Measurements from ENCODE around the gene PIK3C2G.

PIK3C2G gene

DNA sequence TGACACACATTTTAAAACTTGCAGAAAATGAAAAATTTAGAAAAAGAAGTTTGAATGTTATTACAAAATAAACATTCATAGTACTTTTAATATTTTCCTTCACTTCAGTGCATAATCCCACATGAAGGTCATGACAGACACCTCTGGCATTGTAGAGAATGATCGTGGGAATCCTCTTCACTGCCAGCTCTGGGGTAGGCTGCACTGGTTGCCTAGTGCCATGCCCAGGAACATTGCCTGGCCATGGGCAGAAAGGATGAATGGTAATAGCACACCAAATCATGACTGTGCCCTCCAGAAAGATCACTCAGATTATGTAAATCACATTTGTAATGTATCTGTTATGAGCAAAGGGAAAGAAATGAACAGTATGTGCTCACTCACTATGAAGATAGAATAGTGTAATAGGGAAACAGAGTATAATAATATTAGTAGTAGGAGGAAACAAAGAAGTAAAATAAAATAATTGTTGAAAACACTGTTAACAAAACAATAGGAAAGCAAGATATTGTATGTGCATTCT, 314.8 kb downstream of the PIK3C2G start:
- no peak for DNase-seq

DNA sequence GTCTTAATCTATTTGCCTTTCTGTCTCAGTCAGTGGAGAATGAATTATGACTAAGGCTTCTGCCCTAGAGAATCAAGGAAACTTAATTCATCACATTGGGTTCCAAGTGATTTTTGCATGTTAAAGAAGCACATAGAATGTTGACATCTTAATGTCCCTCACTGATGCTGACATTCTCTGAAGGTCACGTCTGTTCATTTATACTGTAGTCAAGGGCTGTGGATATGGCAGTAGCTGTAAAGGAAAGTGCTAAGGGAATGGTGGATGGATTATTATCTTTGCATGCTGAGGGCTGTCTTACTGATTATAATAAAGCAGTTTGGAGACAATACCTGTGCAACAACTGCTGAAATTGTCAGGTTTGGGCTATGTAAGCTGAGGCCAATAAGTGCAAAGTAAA, 315.3 kb downstream of the PIK3C2G start:
- no peak for DNase-seq

DNA sequence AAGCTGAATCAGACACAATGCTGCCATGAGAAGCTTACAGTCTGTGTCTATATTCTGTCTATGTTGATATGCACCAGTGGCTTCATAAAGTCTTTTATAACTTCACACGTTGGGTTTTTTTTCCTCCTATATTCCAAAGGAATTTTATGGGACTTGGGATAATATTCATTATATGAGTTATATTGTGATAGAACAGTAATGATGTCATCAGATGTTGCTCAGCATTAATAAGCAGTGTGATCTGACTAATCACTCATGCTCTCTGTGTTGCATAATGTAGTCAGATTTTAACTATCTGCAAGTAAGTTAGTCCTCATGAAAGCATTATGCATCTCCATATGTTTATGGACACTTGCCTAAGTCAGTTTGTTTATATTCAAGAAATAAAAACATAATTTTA, 316.9 kb downstream of the PIK3C2G start:
- no peak for DNase-seq

DNA sequence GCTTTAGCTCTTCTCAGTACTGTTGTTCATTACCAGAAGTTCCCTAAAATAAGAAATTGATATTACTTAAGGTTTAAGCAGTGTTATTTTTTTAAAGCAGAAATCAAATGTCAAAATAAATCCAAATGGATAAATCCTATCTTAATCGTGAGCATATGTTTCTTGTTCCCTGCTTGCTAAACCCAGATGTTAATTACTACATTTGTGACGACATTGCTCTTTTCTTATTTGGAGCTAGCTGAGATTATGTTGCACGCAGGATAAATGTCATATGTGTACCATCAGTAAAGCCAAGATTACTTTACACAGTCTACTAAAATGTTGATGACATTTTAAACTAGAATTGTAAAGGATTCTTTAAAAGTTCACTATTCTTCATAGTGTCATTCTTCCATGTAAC, 319.0 kb downstream of the PIK3C2G start:
- no peak for DNase-seq

DNA sequence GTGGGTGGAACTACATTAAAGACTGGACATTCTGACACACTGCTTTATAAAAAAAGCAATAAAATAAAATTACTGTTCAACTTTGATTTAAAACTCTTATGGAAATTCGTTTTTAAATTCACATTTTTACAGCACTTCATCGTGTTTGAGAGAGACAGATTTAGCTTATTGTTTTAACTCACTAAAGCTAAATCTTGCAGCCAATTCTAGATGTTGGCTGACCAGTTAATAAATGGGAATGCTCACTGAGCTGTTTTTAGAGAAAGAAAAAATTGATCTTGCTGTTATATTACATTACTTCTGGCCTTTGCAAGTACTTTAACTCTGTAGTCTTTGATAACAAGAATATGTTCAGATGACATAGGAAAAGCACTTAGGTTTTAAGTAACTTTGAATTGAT, 319.4 kb downstream of the PIK3C2G start:
- DNase-seq, result no peak

DNA sequence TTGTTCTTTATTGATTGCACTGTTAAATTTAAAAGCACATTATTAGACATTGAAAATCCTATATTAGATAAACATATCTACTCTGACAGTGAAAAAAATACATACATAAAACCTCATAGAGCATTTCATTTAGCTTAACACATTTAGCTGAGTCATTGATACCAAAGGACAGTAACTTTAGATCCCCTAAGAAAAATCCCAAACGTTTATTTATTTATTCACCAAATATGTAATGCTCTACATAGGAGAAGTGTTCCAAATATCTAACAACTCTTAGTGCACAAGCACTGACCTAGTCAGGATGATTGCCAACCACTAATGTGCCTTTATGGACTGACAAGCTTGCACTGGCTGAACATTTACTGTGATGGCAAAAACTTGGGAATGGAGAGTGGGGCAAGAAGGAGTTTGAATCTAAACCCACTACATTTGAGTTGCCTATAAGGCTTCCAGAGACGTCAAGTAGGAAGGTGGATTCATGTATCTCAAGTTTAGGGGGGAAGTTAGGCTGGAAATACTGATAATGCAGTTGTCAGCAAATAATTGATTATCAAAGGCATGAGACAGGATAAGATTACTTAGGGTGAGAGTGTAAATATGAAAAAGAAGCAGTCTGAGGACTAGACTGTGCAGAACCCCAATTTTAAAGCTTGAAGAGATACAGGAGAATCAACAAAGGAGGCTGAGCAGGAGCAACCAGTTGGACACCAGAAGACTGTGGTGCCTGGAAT, 320.1 kb downstream of the PIK3C2G start:
- no peak for DNase-seq

DNA sequence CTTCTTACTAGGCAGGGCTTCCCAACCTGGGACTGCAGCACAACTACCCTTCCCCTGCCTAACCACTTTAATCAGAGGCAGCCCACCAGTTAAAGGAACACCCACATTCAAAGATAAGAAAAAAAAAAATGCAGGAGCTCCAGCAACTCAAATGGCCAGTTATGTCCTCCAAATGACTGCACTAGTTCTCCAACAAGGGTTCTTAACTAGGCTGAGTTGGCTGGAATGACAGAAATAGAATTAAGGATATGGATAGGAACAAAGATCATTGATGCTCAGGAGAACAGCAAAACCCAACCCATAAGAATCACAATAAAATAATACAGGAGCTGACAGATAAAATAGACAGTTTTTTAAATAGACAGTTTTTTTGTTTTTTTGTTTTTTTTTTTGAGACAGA, 322.3 kb downstream of the PIK3C2G start:
- DNase-seq, result no peak

DNA sequence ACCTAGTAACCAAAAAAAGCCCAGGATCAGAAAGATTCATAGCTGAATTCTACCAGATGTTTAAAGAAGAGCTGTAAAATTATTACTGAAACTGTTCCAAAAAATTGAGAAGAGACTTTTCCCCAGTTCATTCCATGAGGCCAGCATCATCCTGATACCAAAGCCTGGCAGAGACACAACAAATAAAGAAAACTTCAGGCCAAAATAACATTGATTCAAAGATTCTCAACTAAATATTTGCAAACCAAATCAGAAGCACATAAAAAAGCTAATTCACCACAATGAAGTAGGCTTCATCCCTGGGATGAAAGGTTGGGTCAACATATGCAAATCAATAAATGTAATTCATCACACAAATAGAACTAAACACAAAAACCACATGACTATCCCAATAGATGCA, 325.3 kb downstream of the PIK3C2G start:
- DNase-seq, result no peak

DNA sequence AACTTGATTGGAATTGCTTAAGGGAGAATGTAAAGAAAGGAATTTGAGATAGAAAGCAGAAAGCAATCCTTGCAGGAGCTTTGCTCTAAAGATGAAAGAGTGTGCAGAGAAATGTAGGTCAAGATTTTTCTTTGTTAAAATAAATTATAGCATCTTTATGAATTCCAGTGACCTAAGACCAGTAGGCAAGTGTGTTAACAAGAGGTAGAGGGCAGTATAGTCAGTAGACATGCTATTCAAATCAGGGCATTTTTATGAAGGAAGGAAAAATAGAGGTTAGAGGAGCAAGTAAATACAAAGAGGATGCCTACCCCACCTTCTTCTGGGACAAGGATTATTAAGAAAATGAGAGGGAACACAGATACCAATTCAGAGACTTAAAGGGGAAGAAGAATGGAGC, 328.0 kb downstream of the PIK3C2G start:
- no peak for DNase-seq

DNA sequence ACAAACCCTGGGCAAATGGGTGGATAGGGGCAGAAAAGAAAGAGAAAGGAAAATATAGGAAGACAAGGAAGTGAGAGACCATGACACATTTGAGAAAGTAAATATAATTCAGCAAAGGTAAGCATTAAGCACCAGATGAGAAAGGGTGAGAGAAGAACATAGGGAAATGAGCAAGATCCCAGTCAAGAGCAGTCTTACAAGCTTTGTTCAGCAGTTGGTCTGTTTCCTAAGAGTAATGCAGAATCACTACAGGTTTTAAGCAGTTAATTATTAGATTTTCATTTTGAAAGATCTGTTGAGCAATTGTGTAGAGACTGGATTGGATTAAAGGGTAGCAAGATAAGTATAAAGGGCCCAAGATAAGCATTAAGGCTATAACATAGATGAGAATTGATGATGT, 330.2 kb downstream of the PIK3C2G start:
- no peak for DNase-seq

DNA sequence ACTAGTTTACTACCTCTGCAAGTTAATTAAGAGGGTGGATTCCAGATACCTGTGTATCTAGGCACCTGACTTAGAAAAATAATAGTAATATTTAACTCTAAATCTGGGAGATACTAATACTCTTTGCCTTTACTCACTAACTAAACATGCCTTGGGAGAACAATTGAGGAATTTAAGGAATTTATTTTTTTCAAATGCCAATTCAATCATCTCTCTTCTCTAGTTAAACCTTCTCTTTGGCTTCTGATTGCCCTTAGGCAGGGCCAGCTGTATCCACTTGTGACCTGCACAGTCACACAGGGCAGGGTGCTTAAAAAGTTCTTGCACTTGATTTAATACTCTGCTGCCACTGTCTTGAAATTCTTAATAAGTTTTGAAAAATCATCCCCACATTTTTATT, 334.1 kb downstream of the PIK3C2G start:
- DNase-seq, result no peak

DNA sequence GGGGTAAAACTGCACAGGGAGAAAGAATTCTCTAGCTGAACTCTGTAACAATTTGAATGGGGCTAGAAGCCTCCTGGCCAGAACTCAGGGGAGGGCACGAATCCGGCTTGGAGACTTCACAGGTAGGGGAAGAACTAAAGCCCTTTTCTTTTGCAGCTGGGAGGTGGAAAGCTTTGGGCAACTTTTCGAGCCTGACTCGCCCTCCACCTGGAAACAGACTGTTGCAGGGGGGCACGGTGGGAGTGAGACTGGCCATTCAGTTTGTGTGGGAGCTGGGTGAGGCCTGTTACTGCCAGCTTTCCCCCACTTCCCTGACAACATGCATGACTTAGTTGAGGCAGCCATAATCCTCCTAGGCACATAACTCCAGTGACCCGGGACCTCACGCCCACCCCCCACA, 340.6 kb downstream of the PIK3C2G start:
- DNase-seq, result no peak

DNA sequence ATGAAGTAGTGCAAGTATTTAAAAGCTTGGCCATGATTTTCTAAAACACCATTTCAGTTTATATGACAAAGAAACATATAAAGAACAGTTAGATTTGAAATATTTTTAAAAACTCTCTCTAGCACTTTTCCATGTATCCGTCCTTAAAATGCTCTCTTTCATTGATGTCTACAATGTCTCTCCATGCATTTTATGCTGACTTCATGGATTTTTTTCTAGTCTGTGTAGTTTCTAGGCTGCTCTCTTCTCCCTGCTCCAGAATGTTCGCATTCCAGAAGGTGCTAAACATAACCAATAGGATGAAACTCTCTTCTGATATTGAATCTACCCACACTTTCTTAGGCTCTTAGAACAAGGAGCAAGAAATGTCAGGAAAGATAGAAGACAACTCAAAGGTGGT, 351.7 kb downstream of the PIK3C2G start:
- no peak for DNase-seq

DNA sequence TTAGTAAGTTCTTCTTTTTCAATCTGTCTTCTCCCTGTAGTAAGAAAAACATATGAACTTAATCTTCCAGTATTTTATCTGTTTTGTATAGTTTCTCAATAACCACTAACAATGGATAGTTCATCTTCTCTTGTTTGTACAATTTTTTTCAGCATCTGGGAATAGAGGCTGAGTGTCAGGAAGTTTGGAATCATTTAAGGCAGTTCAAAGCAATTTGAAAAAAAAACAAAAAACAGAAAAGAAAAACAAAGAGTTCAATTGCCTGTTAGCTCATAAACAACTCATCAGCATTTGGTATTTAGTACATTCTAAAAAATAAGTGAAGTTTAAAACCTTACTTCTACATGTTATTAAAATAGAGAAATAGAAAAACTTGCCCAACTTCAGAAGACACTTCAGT, 359.7 kb downstream of the PIK3C2G start:
- DNase-seq, result no peak

DNA sequence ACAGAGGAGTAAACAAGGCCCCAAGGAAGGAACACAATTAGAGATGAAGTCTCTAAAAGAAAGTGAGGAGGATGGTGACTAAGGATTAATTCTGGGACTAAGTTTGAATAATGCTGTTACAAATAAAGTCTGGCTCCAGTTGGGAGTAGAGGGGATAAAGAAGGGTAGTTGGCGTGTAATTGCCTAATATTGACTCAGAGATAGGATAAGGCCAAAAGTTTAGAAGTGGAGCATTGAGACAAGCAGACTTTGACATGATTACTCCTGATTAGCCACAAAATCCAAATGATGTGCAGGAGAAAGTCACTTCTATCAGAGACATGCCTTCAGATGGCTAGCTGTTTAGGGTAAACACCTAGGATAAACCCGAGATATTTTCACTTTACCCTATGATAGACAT, 368.1 kb downstream of the PIK3C2G start:
- DNase-seq, result no peak

DNA sequence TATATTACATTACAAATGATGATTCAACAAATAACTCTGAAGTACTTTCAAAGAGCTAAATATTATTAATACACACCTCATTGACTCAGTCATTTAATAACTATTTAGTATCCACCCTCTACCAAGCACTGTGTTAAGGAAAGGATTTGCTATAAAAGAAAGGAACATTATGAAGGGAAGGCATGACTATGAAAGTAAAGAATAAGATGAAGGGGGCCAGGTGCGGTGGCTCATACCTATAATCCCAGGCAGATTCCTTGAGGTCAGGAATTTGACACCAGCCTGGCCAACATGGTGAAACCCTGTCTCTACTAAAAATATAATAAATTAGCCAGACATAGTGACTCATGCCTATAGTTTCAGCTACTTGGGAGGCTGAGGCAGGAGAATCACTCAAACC, 368.6 kb downstream of the PIK3C2G start:
- no peak for DNase-seq

DNA sequence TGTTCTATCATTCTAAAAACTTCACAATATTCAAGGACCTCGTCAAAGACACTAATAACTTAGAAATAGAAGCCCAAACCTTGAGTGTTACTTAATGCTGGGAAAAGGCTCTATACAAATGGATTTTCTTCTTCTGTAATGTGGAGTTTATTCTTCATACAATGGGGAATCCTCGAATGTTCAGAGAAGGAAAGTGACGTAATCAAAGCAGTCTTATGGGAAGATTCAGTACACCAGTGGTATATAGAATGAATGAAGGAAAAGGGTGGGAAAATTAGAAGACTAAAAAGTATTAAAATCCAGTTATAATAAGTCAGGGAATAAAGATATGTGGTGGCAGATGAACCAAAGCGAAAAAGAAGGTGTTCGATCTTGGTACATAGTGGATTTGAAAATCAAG, 370.0 kb downstream of the PIK3C2G start:
- no peak for DNase-seq

DNA sequence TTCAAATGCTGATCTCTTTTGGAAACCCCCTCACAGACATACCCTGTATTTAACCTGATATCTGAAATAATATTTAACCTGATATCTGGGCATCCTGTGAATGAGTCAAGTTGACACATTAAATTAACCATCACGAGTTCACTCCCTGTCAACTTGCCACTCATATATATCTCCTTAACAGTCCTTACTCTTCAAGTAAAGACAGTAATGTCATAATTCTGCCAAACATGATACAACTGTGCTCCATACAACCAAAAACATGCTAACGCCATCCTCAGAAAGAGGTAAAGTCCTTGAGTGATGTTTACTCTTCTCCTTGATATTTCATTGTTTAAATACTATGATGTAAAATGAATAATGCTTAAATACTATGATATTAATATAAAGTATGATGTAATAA, 371.5 kb downstream of the PIK3C2G start:
- DNase-seq, result no peak

DNA sequence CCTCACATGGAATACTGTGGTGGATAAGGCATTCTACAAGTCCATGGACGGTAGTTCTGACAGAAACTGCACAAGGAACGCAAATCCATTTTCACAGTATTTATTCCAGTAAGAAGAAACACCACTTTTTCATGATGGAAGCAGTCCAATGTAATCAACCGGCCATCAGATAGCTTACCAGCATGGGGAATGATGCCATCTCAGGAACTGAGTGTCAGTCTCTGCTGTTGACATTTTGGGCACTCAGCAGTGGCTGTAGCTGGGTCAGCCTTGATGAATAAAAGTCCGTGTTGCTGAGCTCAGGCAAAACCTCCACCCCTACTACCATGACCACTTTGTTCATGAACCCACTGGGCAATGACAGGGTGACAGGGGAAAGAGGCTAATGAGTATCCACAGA, 373.1 kb downstream of the PIK3C2G start:
- DNase-seq, result no peak

DNA sequence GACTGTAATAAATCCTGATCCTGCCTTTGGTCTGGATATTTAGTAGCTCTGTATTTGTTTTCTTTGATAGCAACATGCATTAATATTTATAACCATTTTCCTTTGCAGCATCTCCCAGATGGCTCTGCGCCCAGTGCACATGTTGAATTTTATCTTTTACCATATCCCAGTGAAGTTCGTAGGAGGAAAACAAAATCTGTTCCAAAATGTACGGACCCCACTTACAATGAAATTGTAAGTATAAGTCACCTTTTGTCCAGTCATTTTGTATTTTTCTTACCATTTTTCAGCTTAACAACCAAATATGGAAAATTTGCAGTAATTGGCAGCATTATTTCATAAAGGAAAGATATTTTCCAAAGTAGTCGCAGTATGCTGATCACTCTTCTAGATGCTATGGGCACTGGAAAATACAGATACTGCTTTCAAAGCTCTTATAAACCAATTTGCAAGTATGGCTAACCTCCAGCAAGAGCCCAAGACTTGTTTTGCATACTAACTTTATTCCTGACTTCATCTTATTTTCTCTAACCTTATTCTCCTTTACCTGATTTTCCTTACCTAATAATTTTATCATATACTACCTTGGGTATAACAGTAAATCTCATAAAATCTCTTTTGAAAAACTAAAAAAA, 379.1 kb downstream of the PIK3C2G start:
- no peak for DNase-seq

DNA sequence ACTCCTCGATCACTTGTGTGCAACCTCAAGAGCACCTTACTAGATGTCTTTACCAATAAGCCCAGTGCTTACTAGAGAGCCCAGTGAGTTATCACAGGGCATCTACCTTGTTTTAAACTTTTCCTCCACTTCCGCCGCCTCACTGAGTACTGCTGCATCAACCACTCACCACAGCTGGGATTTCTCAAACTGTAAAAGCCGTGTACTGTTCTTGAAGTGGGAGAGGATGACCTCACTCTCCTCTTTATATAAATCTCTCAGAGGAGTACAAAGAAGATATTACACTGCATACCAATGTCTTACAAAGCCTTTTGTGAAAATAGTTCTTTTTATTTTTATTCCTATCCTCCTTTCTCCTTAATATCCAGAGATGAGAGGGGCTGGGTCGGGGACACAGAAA, 382.4 kb downstream of the PIK3C2G start:
- no peak for DNase-seq

DNA sequence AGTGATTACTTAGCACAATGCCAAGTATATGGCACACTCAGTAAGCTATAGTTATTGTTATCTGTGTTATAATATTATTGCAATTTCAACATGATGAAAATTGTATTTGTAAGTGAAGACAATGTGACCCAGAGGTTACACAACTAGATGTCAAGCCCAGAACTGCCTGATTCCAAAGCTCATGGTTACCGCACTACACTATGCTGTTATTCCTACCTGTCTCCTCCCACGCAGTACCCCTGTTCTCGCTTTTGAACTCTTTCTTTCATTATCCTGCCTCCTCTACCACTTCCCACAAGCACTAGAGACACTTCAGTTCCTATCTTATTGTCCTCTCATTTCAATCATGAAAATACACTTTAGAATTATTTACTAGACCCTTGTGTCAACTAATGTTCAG, 383.2 kb downstream of the PIK3C2G start:
- no peak for DNase-seq

DNA sequence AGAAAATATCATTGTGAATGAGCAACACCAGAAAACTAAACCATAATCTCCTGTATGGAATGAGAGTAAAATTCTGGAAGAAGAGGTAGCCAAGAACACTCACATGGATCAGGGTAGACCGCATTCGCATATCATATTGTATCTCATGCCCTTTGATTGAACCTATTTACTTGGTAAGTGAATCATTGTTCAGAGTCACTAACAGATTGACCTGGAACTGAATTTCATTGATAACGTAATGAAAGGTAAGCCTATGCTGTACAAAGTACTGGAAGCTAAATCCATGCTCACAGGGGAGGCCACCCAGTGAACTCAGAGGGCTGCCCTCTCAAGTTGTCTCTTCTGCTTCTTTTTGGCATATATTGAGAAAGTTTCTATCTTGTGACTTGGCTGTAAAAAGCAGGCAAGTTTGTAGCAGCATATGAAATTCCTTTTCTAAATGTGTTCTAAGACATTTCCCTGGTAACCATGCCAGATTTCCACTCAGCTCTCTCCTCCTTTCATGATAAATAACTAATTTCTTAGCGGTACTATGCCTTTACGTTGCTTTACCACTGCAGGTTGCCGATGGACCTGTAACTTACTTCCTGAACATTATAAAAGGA, 385.1 kb downstream of the PIK3C2G start:
- DNase-seq, result no peak

DNA sequence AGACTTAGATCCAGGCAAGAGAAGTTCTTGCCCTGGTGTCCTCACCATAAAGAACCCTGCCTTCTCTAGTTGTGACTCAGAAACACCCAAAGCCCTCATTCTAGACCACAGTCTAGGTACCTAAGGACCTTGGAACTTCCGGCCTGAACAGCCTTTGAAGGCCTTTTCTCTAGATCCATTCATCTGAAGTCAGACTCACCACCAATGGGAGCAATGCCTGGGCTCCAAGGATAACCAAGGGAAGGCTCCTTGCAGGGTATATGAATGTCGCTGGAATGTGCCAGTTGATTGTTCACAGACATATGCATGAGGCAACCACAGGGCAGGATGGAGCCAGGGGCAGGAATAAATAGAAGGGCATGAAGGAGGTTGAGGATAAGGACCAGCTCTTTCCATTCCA, 390.2 kb downstream of the PIK3C2G start:
- DNase-seq, result no peak
